Activated B cell treated with CpG ODN at 0.5 μM for 24 hours (primary cell): ENCODE measurements around the gene EPB41L4B. TPM values are rescaled to one million over a fixed set of nuclear protein-coding genes. Genes with fewer than 3 reads are reported as not detected.
A peak's percentile ranks its signal among the peaks of the same experiment; 100 is the strongest.

ENCODE experiments used
- ATAC-seq: fragments of 200-7000 bp; cut with Tn5 transposase; one replicate; pipeline ENCODE4 v1.10.0; 2021; ENCODE audit warnings: low read depth, mild to moderate bottlenecking, moderate library complexity
- CTCF ChIA-PET: fragments of 350-600 bp; sonication (Branson Sonifier 250); formaldehyde crosslinking; loops from one replicate; lab custom pipeline; 2021; ENCODE audit warnings: antibody characterized with exemption; lab: Charles Lee
- POLR2A ChIA-PET: fragments of 350-600 bp; sonication (Branson Sonifier 250); formaldehyde crosslinking; loops from one replicate; lab custom pipeline; 2021; ENCODE audit warnings: antibody characterized with exemption; lab: Charles Lee
- DNase-seq: peaks from one replicate; pipeline ENCODE4 v3.0.0; 2022
- H3K27ac Mint-ChIP-seq: one replicate; pipeline ENCODE4 v1.8.0; 2020; ENCODE audit warnings: mixed read lengths
- H3K27me3 Mint-ChIP-seq: one replicate; pipeline ENCODE4 v1.8.0; 2021; ENCODE audit warnings: mixed read lengths
- H3K36me3 Mint-ChIP-seq: one replicate; pipeline ENCODE4 v1.8.0; 2021; ENCODE audit warnings: low read depth, mixed read lengths
- H3K4me1 Mint-ChIP-seq: one replicate; pipeline ENCODE4 v1.8.0; 2021; ENCODE audit warnings: mixed read lengths
- H3K4me3 Mint-ChIP-seq: one replicate; pipeline ENCODE4 v1.8.0; 2020; ENCODE audit warnings: mild to moderate bottlenecking, mixed read lengths
- H3K9me3 Mint-ChIP-seq: one replicate; pipeline ENCODE4 v1.8.0; 2020; ENCODE audit warnings: mixed read lengths
- intact Hi-C: fragments of 100-400 bp; cut with micrococcal nuclease; formaldehyde crosslinking; loops from one replicate; pipeline ENCODE4 v1.15.1; 2024
- total RNA-seq: library from RNA; stranded (reverse); gene quantifications from 2 replicates; pipeline ENCODE4 v1.2.3, GENCODE V29; 2022
- TF ChIP-seq, protein P1 (sequence below): fragments of 200-600 bp; IDR thresholded peaks from one replicate; pipeline ENCODE4 v1.8.0; 2022; ENCODE audit warnings: antibody characterized with exemption, mild to moderate bottlenecking

EPB41L4B gene
- total RNA-seq, 1 donor from 2014 or later, result 5.3 TPM

DNA sequence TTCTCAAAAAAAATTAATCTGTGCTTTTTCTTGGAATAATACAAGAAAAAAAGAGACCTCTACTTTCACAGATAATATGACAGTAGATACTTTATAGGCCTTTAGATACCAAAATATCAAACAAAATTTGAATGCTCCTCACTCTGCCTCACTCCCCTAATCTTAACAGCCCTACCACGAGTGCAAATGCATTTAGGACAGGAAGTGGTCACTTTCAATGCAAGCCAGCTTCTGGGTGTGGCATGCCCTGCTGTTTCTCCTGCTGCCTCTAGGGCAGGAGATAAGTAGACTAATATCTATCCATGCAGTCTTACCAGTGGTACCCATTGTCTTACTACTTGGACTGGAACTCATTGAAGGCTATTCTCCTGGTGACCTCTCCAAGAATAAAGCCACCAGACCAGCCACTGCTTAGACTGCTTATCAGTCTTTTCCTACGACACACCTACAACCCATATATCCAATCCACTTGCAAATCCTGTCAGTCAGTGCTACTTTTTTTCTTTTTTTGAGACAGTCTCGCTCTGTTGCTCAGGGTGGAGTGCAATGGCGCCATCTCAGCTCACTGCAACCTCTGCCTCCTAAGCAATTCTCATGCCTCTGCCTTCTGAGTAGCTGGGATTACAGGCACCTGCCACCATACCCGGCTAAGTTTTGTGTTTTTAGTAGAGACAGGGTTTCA lies 176.8 kb downstream of the EPB41L4B start:
- CTCF ChIA-PET, result no interaction called here

GRCh38 chr9:109141375-109141774 lies 179.5 kb downstream of the EPB41L4B start:
- no peaks in the 10 kb centered on the region for H3K9me3 Mint-ChIP-seq
- H3K4me1 Mint-ChIP-seq, result peaks cover 1% of the 10 kb centered on the region
- no peak for ATAC-seq
- no peak for DNase-seq
- intact Hi-C loops, result no loop called here
- TF ChIP-seq, protein P1, sequence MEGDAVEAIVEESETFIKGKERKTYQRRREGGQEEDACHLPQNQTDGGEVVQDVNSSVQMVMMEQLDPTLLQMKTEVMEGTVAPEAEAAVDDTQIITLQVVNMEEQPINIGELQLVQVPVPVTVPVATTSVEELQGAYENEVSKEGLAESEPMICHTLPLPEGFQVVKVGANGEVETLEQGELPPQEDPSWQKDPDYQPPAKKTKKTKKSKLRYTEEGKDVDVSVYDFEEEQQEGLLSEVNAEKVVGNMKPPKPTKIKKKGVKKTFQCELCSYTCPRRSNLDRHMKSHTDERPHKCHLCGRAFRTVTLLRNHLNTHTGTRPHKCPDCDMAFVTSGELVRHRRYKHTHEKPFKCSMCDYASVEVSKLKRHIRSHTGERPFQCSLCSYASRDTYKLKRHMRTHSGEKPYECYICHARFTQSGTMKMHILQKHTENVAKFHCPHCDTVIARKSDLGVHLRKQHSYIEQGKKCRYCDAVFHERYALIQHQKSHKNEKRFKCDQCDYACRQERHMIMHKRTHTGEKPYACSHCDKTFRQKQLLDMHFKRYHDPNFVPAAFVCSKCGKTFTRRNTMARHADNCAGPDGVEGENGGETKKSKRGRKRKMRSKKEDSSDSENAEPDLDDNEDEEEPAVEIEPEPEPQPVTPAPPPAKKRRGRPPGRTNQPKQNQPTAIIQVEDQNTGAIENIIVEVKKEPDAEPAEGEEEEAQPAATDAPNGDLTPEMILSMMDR, result no peak
- no peak overlapping the region for H3K27ac Mint-ChIP-seq
- H3K27me3 Mint-ChIP-seq, result peaks cover 7% of the 10 kb centered on the region
- ChIA-PET POLR2A (no interaction called here), CTCF (no interaction called here)
- no peaks in the 10 kb centered on the region for H3K36me3 Mint-ChIP-seq
- no peak overlapping the region for H3K4me3 Mint-ChIP-seq

More for the DNA sequence above, 176.8 kb downstream of the EPB41L4B start:
- H3K27ac Mint-ChIP-seq, result no peak overlapping the region
- H3K9me3 Mint-ChIP-seq, result no peaks in the 10 kb centered on the region
- DNase-seq, result no peak
- TF ChIP-seq, protein P1, result no peak
- intact Hi-C loops, result no loop called here
- H3K27me3 Mint-ChIP-seq, result peaks cover 6% of the 10 kb centered on the region
- H3K4me1 Mint-ChIP-seq, result peaks cover 1% of the 10 kb centered on the region
- POLR2A ChIA-PET, result no interaction called here
- H3K36me3 Mint-ChIP-seq, result no peaks in the 10 kb centered on the region
- peak; percentile 37 for ATAC-seq
- H3K4me3 Mint-ChIP-seq, result no peak overlapping the region

- Mint-ChIP-seq H3K4me1 (peaks cover 1% of the 10 kb centered on the region), H3K9me3 (no peaks in the 10 kb centered on the region), H3K4me3 (no peak overlapping the region), H3K36me3 (no peaks in the 10 kb centered on the region), H3K27me3 (peaks cover 5% of the 10 kb centered on the region), H3K27ac (no peak overlapping the region)
- TF ChIP-seq, protein P1, result no peak
- ATAC-seq (no peak), DNase-seq (no peak)
- intact Hi-C loops, result no loop called here
- POLR2A ChIA-PET, result no interaction called here
- CTCF ChIA-PET, result no interaction called here
These were observed 181.0 kb downstream of the EPB41L4B start for GRCh38 chr9:109139851-109140250.

GRCh38 chr9:109138421-109138820 lies 182.4 kb downstream of the EPB41L4B start:
- no peak overlapping the region for H3K27ac Mint-ChIP-seq
- TF ChIP-seq, protein P1, result no peak
- no peaks in the 10 kb centered on the region for H3K36me3 Mint-ChIP-seq
- H3K27me3 Mint-ChIP-seq, result peaks cover 8% of the 10 kb centered on the region
- CTCF ChIA-PET, result no interaction called here
- no peak for DNase-seq
- intact Hi-C loops, result no loop called here
- H3K4me3 Mint-ChIP-seq, result no peak overlapping the region
- H3K9me3 Mint-ChIP-seq, result no peaks in the 10 kb centered on the region
- POLR2A ChIA-PET, result no interaction called here
- no peak for ATAC-seq
- H3K4me1 Mint-ChIP-seq, result no peaks in the 10 kb centered on the region

- no peak overlapping the region for H3K27ac Mint-ChIP-seq
- H3K36me3 Mint-ChIP-seq, result no peaks in the 10 kb centered on the region
- H3K27me3 Mint-ChIP-seq, result peaks cover 8% of the 10 kb centered on the region
- CTCF ChIA-PET, result no interaction called here
- no peak overlapping the region for H3K4me3 Mint-ChIP-seq
- no peaks in the 10 kb centered on the region for H3K9me3 Mint-ChIP-seq
- intact Hi-C loops, result no loop called here
- TF ChIP-seq, protein P1, result no peak
- POLR2A ChIA-PET, result no interaction called here
- ATAC-seq (no peak), DNase-seq (no peak)
- H3K4me1 Mint-ChIP-seq, result no peaks in the 10 kb centered on the region
These were observed 186.7 kb downstream of the EPB41L4B start for GRCh38 chr9:109134167-109134578.
